Ramos (cell line): Measurements from ENCODE around the gene PTPRM.

ENCODE experiments used
- in situ Hi-C: fragments of 300-500 bp; cut with MboI; formaldehyde crosslinking; loops from one replicate; pipeline ENCODE4 v1.14.3; 2022; ENCODE audit warnings: low sequenced_read_pairs; ENCODE audit not compliant: unreplicated experiment

The PTPRM gene

GRCh38 chr18:7598167-7599047, 31.3 kb downstream of the PTPRM start:
- in situ Hi-C loops, result no loop called here

- in situ Hi-C loops, result loop anchor here (25.0 kb wide), 1 partner anchor 312 kb away; no protein-coding TSS in a partner anchor
Observed at GRCh38 chr18:7600036-7600435, 32.9 kb downstream of the PTPRM start.

GRCh38 chr18:7600528-7601245, 33.6 kb downstream of the PTPRM start:
- in situ Hi-C loops, result loop anchor here (25.0 kb wide), 1 partner anchor 312 kb away; no protein-coding TSS in a partner anchor

- in situ Hi-C loops, result loop anchor here (25.0 kb wide), 1 partner anchor 311 kb away; no protein-coding TSS in a partner anchor
Observed at GRCh38 chr18:7601246-7601615, 34.1 kb downstream of the PTPRM start.

- in situ Hi-C loops, result loop anchor here (25.0 kb wide), 1 partner anchor 310 kb away; no protein-coding TSS in a partner anchor
Observed at GRCh38 chr18:7601936-7602335, 34.8 kb downstream of the PTPRM start.

GRCh38 chr18:7603259-7604000, 36.3 kb downstream of the PTPRM start:
- in situ Hi-C loops, result loop anchor here (25.0 kb wide), 1 partner anchor 309 kb away; no protein-coding TSS in a partner anchor

- in situ Hi-C loops, result loop anchor here (25.0 kb wide), 1 partner anchor 308 kb away; no protein-coding TSS in a partner anchor
Observed at GRCh38 chr18:7604361-7604760, 37.2 kb downstream of the PTPRM start.

GRCh38 chr18:7605705-7606104, 38.6 kb downstream of the PTPRM start:
- in situ Hi-C loops, result loop anchor here (25.0 kb wide), 1 partner anchor 307 kb away; no protein-coding TSS in a partner anchor

GRCh38 chr18:7607540-7608173, 40.5 kb downstream of the PTPRM start:
- in situ Hi-C loops, result loop anchor here (25.0 kb wide), 1 partner anchor 305 kb away; no protein-coding TSS in a partner anchor

- in situ Hi-C loops, result loop anchor here (25.0 kb wide), 1 partner anchor 304 kb away; no protein-coding TSS in a partner anchor
Observed at GRCh38 chr18:7608174-7608550, 41.0 kb downstream of the PTPRM start.

GRCh38 chr18:7608781-7609201, 41.7 kb downstream of the PTPRM start:
- in situ Hi-C loops, result loop anchor here (25.0 kb wide), 1 partner anchor 304 kb away; no protein-coding TSS in a partner anchor

GRCh38 chr18:7609617-7610016, 42.5 kb downstream of the PTPRM start:
- in situ Hi-C loops, result loop anchor here (25.0 kb wide), 1 partner anchor 303 kb away; no protein-coding TSS in a partner anchor

GRCh38 chr18:7614042-7614441, 46.9 kb downstream of the PTPRM start:
- in situ Hi-C loops, result loop anchor here (25.0 kb wide), 1 partner anchor 298 kb away; no protein-coding TSS in a partner anchor

GRCh38 chr18:7615840-7616239, 48.7 kb downstream of the PTPRM start:
- in situ Hi-C loops, result loop anchor here (25.0 kb wide), 1 partner anchor 296 kb away; no protein-coding TSS in a partner anchor

GRCh38 chr18:7616661-7617060, 49.5 kb downstream of the PTPRM start:
- in situ Hi-C loops, result loop anchor here (25.0 kb wide), 1 partner anchor 296 kb away; no protein-coding TSS in a partner anchor

GRCh38 chr18:7617738-7618422, 50.8 kb downstream of the PTPRM start:
- in situ Hi-C loops, result loop anchor here (25.0 kb wide), 1 partner anchor 294 kb away; no protein-coding TSS in a partner anchor

- in situ Hi-C loops, result loop anchor here (25.0 kb wide), 1 partner anchor 293 kb away; no protein-coding TSS in a partner anchor
Observed at GRCh38 chr18:7618891-7619442, 51.9 kb downstream of the PTPRM start.

GRCh38 chr18:7619676-7620075, 52.6 kb downstream of the PTPRM start:
- in situ Hi-C loops, result loop anchor here (25.0 kb wide), 1 partner anchor 293 kb away; no protein-coding TSS in a partner anchor
